SHP77 (cell line): ENCODE data around the gene ZP1.

Experiments
- DNase-seq, 2 experiments: peaks; one replicate each; lab custom pipeline; 2025; lab: John Stamatoyannopoulos, UW

The ZP1 gene

DNA sequence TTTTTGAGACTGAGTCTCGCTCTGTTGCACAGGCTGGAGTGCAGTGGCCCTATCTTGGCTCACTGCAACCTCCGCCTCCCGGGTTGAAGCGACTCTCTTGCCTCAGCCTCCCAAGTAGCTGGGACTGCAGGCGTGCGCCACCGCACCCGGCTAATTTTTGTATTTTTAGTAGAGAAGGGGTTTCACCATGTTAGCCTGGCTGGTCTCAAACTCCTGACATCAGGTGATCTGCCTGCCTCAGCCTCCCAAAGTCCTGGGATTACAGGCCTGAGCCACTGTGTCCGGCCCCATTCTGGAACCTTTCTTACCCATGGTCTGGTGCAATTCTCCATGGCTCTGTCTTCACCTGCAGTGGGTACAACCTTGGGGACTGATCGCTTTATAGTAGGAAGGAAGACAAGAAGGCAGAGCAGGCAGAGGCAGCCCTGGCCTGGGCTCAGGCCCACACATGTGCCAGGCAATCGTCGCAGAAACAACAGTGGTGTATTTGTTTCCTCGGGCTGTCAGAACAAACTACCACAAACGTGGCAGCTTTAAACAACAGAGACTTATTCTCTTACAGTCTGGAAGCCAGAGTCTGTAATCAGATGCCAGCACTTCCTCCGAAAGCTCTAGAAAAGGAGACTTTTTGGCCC lies 7.6 kb upstream of the ZP1 start:
- no peak for DNase-seq

DNA sequence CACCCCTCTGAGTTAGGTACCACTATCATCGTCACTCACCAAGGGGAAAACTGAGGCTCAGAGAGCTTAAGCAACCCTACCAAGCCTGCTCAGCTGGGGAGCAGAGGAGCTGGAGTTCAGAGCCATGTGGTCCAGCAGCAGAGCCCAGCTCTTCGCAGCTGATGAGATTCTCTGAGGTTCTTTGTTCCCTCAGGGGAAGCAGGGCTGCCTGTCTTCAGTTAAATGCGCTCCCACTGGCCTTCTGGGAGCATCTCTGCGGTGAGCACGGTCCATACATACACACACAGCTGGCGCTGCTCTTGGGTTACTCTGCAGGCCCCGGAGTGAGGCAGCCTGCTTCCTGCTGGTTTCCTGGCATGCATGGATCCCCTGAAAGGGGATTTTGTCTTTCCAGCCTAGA lies 6.4 kb upstream of the ZP1 start:
- DNase-seq, result no peak

DNA sequence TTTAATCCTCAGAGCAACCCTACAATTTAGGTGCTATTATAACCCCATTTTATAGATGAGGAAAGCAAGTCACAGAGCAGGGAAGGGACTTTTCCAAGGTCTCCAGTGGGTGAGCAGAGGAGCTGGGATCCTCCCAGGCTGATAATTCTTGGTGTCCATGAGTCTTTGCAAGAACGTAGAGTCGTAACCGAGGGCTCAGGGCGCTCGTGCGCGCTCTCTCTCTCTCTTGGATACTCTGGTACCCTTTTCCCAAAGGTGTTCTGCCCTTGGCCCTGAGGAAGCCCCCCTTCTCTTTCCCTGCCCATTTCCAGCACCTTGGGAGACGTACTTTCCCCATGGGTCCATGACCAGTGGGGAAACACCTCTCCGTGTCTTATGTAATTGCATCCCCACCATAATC lies 5.2 kb upstream of the ZP1 start:
- no peak for DNase-seq

DNA sequence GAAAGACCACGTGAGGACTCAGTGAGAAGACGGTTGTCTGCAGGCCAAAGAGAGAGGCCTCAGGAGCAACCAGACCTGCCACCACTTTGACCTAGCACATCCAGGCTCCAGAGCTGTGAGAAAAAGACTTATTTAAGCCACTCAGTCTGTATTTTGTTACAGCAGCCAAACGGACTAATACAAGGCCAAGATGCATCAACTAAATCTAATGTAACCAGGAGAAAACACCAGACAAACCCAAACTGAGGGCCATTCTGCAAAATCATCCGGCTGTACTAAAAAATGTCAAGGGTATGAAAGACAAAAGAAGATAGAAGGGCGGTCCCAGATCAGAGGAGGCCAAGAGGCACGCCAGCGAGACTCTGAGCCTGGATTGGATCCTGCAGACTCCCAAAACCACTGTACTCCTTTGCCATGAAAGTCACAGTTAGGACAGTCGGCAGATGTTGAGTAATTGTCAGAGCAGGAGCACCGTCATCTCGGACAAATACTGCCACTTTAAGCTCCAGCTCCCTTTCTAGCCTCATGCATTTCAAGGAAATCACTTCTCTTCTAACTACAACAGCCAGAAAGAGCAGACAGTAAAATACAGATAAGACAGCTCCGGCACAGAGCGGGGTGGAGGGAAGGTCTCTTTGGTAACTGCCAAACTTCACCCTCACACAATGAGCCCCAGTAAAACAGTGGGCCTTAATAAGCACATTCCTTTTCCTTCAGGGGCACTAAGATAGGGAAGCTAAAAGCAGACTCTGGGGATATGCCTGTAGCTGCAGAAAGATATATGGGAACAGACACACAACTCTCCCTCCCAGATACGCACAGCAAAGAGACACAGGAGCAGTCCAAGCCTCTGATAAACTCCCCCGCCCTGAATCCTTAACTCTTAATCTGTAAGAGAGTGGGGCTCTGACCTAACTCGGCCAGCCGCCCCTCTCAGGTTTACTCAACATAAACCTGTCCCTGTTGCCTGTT lies 3.5 kb upstream of the ZP1 start:
- no peak for DNase-seq

DNA sequence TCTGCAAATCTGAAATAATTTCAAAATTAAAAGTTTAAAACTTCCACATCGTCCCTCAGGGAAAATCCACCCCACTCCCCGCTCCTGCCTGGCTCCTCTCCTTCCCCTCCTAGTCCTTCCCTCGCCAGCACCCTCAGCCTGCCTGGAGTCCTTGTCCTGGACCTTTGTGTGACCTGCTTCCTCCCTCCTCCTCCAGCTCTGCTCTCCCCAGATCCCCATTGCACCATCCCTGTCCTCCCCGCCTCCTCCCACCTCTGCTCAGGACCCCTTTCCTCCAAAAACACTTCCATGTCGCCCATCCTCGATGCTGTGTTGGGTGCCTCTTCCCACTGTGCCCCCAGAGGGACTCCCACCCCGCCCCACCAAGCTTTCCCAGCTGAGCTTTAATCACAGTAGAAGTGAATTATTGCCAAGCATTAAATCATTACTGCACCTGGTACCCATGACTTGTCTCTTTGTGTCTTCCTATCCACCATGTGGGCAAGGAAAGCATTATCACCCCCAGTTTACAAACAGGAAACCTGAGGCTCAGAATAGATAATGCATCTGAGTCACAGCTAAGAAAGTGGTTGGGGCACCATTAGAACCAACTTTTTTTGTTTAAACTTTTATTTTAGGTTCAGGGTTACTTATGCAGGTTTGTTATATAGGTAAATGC lies 2.4 kb upstream of the ZP1 start:
- DNase-seq, result no peak

DNA sequence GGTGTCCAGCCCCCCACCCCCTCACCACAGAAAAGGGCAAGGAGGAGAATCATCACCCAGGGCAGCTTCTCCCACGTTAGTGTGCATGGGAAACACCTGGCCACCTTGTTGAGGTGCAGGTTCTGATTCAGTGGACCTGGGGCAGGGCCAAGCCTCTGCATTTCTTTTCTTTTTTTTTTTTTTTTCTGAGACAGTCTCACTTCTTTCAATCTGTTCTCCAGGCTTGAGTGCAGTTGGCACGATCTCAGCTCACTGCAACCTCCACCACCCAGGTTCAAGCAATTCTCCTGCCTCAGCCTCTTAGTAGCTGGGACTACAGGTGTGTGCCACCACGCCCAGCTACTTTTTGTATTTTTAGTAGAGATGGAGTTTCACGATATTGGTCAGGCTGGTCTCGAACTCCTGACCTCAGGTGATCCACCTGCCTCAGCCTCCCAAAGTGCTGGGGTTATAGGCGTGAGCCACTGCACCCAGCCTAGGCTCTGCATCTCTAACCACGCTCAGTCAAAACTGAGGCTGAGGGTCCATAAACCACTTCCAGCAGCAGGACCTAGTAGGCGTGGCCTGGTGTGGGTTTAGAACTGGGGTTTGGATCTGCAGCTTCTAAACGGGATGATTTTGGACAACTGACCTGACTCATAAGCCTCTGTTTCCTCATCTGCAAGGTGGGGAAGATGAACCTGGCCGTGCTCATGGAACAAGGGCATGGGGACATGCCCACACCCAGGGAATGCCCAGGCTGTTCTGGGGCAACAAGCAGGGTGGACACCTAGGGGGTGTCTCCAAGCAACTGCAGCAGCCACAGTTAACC lies 734 bp downstream of the ZP1 start:
- no peak for DNase-seq

DNA sequence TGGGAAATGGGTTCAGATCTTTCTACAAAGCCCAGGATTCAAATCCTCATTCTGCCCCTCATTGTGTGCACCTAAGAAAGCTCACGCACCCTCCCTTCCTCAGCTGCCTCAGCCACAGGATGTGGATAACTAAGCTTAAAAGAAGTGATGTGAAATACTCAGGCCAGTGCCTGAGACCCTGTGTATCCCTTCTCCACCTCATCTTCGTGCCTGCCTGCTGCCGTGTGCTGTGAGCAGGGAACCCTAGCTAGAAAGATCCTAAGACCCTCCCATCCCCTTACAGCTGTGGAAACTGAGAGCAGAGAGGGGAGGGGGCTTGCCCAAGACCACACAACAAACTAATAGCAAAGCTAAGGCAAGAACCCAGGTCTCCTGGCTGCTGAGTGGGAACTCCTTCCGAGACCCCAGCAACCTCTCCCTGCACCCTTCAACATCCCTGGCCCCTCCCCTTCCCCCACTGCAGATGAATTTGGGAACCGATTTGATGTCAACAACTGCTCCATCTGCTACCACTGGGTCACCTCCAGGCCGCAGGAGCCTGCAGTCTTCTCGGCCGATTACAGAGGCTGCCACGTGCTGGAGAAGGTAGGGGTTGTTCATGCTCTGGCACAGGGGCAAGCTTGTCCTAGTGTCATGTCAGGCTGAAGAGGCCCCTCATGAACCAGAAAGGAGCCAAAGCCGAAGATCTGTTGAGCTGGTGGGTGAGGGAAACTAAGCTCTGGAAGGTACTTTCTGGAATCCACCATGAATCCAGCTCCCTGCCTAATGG lies 1.5 kb downstream of the ZP1 start:
- no peak for DNase-seq

DNA sequence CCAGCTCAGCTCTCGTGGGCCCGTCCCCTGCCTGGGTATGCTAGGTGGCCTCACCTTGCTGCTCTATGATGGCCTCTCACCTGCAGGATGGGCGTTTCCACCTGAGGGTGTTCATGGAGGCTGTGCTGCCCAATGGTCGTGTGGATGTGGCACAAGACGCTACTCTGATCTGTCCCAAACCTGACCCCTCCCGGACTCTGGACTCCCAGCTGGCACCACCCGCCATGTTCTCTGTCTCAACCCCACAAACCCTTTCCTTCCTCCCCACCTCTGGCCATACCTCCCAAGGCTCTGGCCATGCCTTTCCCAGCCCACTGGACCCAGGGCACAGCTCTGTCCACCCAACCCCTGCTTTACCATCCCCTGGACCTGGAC lies 2.1 kb downstream of the ZP1 start:
- DNase-seq, result no peak

DNA sequence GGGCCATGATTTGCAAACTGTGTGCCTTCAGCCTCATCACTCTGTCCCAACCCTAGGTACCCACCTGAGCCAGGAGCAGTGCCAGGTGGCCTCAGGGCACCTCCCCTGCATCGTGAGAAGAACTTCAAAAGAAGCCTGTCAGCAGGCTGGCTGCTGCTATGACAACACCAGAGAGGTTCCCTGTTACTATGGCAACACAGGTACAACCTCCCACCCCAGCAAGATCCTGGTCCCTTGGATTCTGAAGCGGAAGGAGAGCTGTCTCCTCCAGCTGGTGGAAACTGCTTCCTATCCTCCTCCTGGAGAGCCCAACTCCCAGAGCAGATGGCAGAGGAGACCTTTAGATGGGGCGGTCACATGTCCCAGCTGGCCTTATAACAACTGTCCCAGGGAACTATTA lies 2.9 kb downstream of the ZP1 start:
- peak in 1 of 2 experiments; percentile 6 for DNase-seq

DNA sequence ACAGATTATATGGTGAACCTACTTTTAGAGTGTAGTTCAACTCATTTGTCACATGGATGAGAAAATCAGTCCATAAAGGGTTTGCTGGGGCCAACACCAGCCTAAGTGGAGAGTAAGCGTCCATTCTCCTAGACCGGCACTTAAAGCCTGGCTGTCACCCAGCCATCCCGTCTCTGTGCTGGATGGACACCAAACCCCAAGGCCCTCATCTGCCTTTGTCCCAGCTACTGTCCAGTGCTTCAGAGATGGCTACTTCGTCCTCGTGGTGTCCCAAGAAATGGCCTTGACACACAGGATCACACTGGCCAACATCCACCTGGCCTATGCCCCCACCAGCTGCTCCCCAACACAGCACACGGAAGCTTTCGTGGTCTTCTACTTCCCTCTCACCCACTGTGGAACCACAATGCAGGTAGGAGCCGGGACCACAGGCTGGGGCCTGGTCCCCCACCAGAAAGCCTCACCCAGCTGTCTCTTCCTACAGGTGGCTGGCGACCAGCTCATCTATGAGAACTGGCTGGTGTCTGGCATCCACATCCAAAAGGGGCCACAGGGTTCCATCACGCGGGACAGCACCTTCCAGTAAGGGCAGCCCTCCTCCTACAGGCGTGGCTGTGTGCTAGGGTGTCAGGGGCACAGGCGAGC lies 3.5 kb downstream of the ZP1 start:
- DNase-seq, result no peak

DNA sequence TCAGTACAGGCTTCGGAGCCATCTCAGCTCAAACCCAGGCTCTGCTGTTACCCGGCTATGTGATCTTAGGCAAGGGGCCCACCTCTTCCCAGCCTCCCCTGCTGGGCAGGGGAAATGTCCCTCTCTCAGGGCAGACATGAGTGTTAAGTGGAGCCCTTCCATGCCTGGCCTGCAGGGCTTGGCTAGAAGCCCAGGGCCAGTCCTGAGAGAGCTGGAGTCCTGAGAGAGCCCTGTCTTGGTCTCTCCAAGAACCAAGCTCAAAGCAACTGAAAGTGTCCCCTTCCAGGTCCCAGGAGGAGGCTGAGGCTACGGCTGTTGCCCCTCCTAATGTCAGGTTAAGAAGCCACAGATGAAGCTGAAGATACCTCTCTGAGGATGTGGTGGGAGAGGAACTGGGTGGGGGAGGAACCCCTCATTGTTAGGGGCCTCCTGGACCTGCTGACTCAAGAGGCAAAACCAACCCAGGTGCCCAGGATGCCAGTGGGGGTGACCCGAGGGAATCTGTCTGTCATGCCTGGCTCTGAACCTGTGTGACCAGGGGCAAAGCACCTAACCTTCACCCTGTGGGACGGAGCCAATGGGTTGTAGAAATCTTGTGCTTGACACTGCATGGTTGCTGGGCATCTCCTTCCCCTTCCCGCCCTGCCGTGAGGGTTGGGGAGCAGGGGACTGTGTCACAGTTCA lies 4.2 kb downstream of the ZP1 start:
- DNase-seq, result no peak

DNA sequence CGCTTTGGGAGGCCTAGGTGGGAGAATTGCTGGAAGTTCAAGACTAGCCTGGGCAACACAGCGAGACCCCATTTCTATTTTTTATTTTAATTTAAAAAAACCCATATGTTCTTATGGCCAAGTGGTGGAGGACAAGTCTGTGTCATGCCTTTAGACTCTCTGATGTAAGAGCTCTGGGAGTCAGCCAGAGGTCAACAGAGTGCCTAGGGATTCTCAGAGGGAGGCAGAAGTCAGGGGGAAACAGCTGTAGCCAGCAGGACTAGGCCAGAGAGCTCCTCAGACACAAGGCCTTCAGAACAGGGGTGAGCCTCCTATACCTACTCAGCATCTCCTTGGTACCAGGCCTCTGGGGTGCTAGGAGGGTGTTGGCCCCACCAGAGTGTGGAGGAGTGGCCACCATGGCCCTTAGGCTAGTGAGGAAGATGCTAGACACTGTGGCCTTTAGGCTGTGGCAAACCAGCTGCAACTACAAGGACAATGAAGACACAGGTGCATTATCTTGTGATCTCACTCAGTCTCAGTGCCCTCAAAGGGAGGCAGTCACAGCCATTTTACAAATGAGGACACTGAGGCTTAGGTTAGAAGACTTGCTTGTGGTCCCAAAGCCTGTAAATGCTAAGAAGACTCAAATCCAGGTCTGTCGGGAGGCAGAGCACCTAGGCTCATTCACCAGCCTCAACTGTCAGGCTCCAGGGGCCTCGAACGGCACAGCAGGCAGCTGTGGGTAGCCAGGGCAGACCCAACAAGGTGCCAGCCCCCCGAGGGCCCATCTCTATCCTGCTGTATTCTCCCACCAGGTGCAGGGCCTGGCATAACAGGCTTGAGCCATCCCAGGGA lies 5.0 kb downstream of the ZP1 start:
- no peak for DNase-seq

DNA sequence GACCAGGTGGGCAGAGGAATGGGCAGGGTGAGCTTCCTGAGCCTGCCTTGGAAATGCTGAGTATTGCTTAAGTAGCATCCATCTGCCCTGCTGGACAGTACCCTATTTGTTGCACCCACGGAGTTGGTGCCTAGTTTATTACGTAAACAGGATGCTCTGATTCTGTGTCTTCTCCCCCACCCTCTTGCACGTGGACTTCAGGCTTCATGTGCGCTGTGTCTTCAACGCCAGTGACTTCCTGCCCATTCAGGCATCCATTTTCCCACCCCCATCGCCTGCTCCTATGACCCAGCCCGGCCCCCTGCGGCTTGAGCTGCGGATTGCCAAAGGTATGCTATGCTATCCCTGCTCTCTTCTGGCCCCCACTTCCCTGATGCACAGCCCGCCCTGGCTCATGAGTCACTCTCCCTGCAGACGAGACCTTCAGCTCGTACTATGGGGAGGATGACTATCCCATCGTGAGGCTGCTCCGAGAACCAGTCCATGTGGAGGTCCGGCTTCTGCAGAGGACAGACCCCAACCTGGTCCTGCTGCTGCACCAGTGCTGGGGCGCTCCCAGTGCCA lies 5.7 kb downstream of the ZP1 start:
- no peak for DNase-seq

DNA sequence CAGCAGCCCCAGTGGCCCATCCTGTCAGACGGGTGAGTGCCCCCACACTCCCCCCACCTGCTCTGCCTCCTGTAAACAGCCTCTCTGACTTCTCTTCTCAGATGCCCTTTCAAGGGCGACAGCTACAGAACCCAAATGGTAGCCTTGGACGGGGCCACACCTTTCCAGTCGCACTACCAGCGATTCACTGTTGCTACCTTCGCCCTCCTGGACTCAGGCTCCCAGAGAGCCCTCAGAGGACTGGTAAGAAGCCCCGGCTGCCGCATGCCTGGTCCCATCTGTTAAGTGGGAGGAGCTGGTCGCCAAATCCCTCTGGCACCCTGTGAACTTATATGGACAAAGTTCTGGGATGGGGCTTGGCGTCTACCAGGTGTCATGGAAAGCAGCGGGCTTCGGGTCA lies 6.2 kb downstream of the ZP1 start:
- no peak for DNase-seq

DNA sequence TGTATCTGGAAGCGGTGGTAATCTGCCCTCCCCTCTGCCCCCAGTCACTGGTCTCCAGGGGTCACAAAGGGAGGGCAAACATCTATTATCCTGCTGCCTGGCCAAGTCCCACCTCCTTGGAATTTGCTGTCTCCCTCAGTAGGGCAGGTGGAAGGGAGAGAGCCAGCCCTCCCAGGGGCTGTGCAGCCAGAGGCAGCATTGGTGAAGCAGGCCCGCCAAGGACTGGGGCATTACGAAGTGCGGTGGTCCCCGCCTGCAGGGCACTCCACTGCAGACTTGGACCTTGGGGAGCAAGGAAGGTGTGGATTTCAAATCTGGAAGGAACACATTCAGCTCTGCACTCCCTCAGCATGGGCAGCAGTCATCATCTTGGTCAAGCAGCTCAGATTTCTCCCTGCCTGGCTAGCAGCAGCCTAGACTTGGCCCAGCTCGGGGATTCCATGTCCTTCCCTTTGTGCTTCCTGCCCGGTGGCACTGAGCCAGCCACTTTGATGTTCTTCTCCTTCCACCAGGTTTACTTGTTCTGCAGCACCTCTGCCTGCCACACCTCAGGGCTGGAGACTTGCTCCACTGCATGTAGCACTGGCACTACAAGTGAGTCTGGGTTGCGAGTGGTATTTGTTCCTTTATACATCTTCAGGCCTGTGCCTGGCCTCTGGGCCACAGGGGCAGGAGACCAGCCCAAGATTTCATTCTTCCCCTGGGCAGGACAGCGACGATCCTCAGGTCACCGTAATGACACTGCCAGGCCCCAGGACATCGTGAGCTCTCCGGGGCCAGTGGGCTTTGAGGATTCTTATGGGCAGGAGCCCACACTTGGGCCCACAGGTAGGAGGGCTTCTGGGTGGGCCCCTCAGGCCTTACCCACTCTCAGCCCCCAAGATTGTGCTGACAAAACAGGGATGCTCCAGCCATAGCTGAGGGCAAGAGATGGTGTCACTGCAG lies 7.4 kb downstream of the ZP1 start:
- DNase-seq, result no peak

DNA sequence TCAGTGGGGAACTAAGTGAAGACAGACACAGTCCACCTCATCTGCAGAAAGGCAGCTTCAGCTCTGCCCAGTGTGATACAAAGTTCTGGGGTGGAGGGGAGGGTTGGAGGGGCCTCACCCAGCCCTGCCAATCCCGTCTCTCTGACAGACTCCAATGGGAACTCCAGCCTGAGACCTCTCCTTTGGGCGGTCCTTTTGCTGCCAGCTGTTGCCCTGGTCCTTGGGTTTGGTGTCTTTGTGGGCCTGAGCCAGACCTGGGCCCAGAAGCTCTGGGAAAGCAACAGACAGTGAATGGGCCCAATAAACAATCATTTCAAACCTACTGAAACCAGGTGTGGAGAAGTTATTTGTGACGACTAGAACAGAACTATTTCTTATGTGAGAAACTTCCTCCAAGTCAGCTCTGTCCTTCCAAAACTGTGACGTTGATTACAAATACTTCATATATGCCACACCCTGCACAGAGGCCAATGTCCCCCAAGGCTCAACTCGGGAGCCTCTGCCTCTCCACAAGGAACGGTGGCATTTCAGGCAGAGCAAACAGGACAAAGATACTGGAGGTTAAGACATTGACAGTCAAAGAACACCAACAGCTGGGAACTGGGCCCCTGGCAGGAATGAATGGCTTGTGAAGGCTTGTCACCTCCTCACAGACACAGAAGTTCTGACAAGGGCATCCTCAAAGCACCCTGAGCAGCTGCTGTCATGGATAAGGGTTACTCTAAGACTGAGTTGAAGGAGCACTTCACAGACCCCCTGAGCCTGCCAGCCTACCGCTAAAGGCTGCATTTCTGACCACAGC lies 8.2 kb downstream of the ZP1 start:
- no peak for DNase-seq

DNA sequence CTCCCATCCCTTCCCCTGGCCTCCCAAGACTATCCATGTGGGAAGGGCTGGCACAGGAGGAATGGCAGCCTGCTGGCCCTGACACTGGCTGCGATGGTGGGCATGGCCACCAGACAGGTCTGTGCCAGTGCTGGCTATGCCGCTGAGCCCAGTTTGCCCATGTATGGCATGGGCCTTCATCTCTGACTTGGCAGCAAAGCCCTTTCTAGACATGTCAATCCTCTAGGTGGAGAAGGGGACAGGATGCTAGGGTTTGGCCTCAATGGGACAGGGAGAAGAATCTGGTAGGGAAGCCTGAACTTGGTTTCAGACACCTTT lies 8.8 kb downstream of the ZP1 start:
- DNase-seq, result no peak
